Thoracic aorta (tissue), 2 donors: ENCODE data around the gene OS9. TPM values are rescaled to one million over a fixed set of nuclear protein-coding genes. Genes with fewer than 3 reads are reported as not detected.

Experiments used
- ATAC-seq: fragments of 150-250 bp; one replicate; pipeline ENCODE4 v1.8.0; 2017; ENCODE audit warnings: low read depth; ENCODE audit not compliant: insufficient number of reproducible peaks, low FRiP score
- DNase-seq: peaks from one replicate; pipeline ENCODE4 v3.0.0-alpha.2; 2020; ENCODE audit warnings: low spot score
- H3K27ac ChIP-seq, 2 donors: fragments of 200-600 bp; sonication (generic); 1 replicate in 1 of 2; 2 replicates in 1 of 2; pipeline ENCODE4 v1.5.1; 2016; ENCODE audit warnings: mild to moderate bottlenecking in 2 of 2, moderate library complexity in 2 of 2
- H3K27me3 ChIP-seq: fragments of 200-600 bp; sonication (generic); replicated peaks from 2 replicates; pipeline ENCODE4 v1.6.0; 2016; ENCODE audit warnings: mild to moderate bottlenecking; ENCODE audit not compliant: insufficient read depth
- H3K36me3 ChIP-seq: fragments of 200-600 bp; sonication (generic); one replicate; pipeline ENCODE4 v1.5.1; 2016
- H3K4me1 ChIP-seq, 2 donors: fragments of 200-600 bp; sonication (generic); 1 replicate in 1 of 2; 2 replicates in 1 of 2; pipeline versions ENCODE4 v1.5.1 to v1.6.0; 2016; ENCODE audit warnings: low read depth in 2 of 2, mild to moderate bottlenecking in 1 of 2; ENCODE audit not compliant: control insufficient read depth in 1 of 2
- H3K4me3 ChIP-seq: fragments of 200-600 bp; sonication (generic); 2 replicates; pipeline ENCODE4 v1.5.1; 2016; ENCODE audit warnings: mild to moderate bottlenecking
- H3K9me3 ChIP-seq: fragments of 200-600 bp; sonication (generic); 2 replicates; pipeline ENCODE4 v1.5.1; 2016
- total RNA-seq, 2 donors: library from RNA; depleted of rRNA; stranded (reverse); fragments of >200 nt; gene quantifications; one replicate each; pipeline versions ENCODE4 v1.1.0 to v1.2.3, GENCODE V29; 2016
- TF ChIP-seq, protein P1 (sequence below): fragments of 200-600 bp; sonication (generic); IDR thresholded peaks from one replicate; pipeline ENCODE4 v1.5.1; 2019; ENCODE audit warnings: antibody characterized with exemption

Gene OS9
- total RNA-seq, 2 donors from 2014 or later, result 253 to 381 TPM

DNA sequence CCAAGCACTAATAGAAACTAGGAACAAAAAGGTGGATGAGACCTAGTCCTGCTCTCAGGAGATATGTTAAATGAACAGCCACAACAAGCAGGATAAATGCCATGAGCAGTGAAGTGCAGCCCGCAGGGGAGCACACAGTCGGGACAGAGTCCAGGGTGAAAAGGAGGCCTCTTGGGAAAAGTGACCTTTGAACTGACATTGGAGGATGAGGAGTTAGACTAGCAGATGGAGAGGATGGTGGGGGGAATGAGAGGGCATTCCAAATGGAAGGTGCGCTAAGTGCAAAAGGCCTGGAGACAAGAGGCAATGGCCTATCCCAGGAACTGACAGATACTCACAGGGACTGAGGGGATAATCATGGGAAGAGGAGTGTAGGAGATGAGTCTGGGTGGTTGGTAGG lies 4.5 kb downstream of the OS9 start:
- DNase-seq (no peak), ATAC-seq (no peak)
- Histone ChIP-seq H3K4me3 (no peak overlapping the region), H3K4me1 (peaks cover 7 to 10% of the 10 kb centered on the region in 2 donors), H3K27ac (no peak overlapping the region), H3K36me3 (peaks cover 18% of the 10 kb centered on the region), H3K27me3 (no peaks in the 10 kb centered on the region), H3K9me3 (no peaks in the 10 kb centered on the region)
- TF ChIP-seq, protein P1, sequence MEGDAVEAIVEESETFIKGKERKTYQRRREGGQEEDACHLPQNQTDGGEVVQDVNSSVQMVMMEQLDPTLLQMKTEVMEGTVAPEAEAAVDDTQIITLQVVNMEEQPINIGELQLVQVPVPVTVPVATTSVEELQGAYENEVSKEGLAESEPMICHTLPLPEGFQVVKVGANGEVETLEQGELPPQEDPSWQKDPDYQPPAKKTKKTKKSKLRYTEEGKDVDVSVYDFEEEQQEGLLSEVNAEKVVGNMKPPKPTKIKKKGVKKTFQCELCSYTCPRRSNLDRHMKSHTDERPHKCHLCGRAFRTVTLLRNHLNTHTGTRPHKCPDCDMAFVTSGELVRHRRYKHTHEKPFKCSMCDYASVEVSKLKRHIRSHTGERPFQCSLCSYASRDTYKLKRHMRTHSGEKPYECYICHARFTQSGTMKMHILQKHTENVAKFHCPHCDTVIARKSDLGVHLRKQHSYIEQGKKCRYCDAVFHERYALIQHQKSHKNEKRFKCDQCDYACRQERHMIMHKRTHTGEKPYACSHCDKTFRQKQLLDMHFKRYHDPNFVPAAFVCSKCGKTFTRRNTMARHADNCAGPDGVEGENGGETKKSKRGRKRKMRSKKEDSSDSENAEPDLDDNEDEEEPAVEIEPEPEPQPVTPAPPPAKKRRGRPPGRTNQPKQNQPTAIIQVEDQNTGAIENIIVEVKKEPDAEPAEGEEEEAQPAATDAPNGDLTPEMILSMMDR, result no peak

DNA sequence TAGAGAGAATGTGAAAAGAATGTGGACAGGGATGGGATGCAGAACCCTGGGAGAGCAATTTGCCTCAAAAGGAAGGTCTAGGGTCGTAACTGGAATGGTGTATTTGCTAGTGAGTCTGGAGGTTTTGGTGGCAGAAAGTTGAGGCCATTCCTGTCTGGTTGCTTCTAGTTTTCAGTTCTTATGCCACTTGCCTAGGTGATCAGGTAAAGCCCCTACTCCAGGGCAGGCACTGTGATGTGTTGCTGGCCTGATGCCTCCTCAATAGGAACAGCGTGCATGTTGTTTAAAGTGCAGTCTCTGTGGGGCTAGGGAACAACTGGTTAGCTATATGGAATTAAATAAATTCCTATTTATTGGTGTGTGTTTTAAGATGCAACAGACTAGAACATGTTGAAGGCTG lies 6.4 kb downstream of the OS9 start:
- peaks cover 0 to under 1% of the 10 kb centered on the region in 2 donors for H3K4me1 ChIP-seq
- no peak overlapping the region for H3K27ac ChIP-seq
- H3K4me3 ChIP-seq, result no peak overlapping the region
- peaks cover 18% of the 10 kb centered on the region for H3K36me3 ChIP-seq
- no peak for ATAC-seq
- no peaks in the 10 kb centered on the region for H3K9me3 ChIP-seq
- H3K27me3 ChIP-seq, result no peaks in the 10 kb centered on the region
- DNase-seq, result no peak
- TF ChIP-seq, protein P1, result no peak

DNA sequence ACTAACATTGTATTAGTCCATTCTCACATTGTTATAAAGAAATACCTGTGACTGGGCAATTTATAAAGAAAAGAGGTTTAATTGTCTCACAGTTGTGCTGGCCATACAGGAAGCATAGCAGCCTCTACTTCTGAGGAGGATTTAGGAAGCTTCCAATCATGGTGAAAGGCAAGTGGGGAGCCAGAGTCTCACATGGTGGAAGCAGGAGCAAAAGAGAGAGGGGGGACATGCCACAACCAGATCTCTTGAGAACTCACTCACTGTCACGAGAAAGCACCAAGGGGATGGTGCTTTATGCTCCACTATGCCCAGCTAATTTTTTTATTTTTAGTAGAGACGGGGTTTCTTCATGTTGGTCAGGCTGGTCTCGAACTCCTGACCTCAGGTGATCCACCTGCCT lies 13.3 kb downstream of the OS9 start:
- Histone ChIP-seq H3K4me1 (no peaks in the 10 kb centered on the region), H3K27me3 (no peaks in the 10 kb centered on the region), H3K9me3 (no peaks in the 10 kb centered on the region), H3K36me3 (peaks cover 12% of the 10 kb centered on the region), H3K27ac (no peak overlapping the region), H3K4me3 (no peak overlapping the region)
- ATAC-seq (no peak), DNase-seq (no peak)
- TF ChIP-seq, protein P1, result no peak

GRCh38 chr12:57708296-57708695 lies 14.4 kb downstream of the OS9 start:
- ATAC-seq (no peak), DNase-seq (no peak)
- Histone ChIP-seq H3K27ac (no peak overlapping the region), H3K4me3 (no peak overlapping the region), H3K4me1 (no peaks in the 10 kb centered on the region), H3K36me3 (peaks cover 20% of the 10 kb centered on the region), H3K27me3 (no peaks in the 10 kb centered on the region), H3K9me3 (no peaks in the 10 kb centered on the region)
- TF ChIP-seq, protein P1, result no peak

- peaks cover 41% of the 10 kb centered on the region for H3K36me3 ChIP-seq
- H3K4me3 ChIP-seq, result no peak overlapping the region
- no peaks in the 10 kb centered on the region for H3K27me3 ChIP-seq
- no peak overlapping the region for H3K27ac ChIP-seq
- TF ChIP-seq, protein P1, result no peak
- no peaks in the 10 kb centered on the region for H3K9me3 ChIP-seq
- no peaks in the 10 kb centered on the region for H3K4me1 ChIP-seq
- DNase-seq (no peak), ATAC-seq (no peak)
Observed at GRCh38 chr12:57712701-57713100, 18.8 kb downstream of the OS9 start.
